Ovary (tissue), 3 donors: ENCODE measurements around the gene TMTC2.

Experiments used
- CTCF ChIP-seq, 3 donors: fragments of 450-650 bp in 2 of 3; fragments of 200-600 bp in 1 of 3; IDR thresholded peaks; one replicate each; pipeline versions ENCODE4 v1.5.1 to v1.8.0; 2016 to 2022; ENCODE audit warnings: antibody characterized with exemption in 3 of 3, mild to moderate bottlenecking in 1 of 3
- EP300 ChIP-seq: sonication (generic); formaldehyde crosslinking; IDR thresholded peaks from one replicate; pipeline ENCODE4 v1.6.1; 2017; ENCODE audit warnings: antibody characterized with exemption
- POLR2A ChIP-seq: fragments of 450-650 bp; IDR thresholded peaks from one replicate; pipeline ENCODE4 v1.6.1; 2017; ENCODE audit warnings: antibody characterized with exemption, mild to moderate bottlenecking, moderate library complexity
- donor health status: DM: no; HTN: no; CAD: no.

GRCh38 chr12:82682326-82682725 lies 4.4 kb upstream of the TMTC2 start:
- TF ChIP-seq CTCF (IDR thresholded peaks at IDR 0.05) (no peak), POLR2A (no peak), EP300 (no peak)
